Hematopoietic multipotent progenitor cell (in vitro differentiated cells): ENCODE data around the gene SEZ6. TPM values are rescaled to one million over a fixed set of nuclear protein-coding genes. Genes with fewer than 3 reads are reported as not detected.

ENCODE experiments used
- DNase-seq, 3 donors: peaks; one replicate each; pipeline ENCODE4 v3.0.0-alpha.2; 2011 to 2015; ENCODE audit warnings: low read depth in 2 of 3, low spot score in 2 of 3
- total RNA-seq: library from RNA; depleted of rRNA; stranded (reverse); fragments of >200 nt; gene quantifications from one replicate; pipeline ENCODE4 v1.2.3, GENCODE V29; 2012

The SEZ6 gene
- total RNA-seq, 1 donor: under 0.01 TPM

- no peak for DNase-seq
These were observed 30.8 kb upstream of the SEZ6 start for GRCh38 chr17:29036584-29036983.

DNA sequence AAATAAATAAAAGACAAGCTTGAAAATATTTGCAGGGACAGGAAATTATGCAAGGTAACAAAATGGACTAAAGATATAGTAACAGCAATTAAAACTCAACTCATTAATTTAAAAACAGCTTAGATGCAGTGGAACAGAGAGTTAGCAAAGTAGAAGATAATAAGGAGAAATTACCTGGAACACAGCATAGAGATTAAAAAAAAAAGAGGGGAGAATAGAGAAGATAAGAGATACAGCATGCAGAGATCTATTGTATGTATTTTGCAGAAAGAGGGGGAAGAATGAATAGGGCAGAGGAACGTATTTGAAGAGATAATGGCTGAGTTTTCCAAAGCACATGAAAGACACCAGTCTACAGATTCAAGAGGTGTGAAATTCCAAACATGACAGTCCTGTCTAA is 28.7 kb upstream of the SEZ6 start:
- no peak for DNase-seq

DNA sequence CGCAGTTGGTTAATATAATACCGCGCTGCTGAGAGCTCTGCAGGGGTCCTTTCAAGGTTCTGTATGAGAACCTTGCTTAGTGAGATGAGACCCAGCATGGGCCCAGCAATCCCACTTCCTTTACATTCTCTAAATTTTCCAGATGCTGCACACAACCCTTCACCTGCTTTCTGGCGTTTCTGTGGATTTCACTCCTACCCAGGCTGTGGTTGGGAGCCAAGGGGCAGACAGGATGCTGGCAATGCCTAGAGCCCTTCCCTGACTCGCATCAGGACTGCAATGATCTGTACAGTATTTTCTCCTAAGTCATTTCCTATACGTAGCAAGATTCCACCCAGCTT is 27.0 kb upstream of the SEZ6 start:
- no peak for DNase-seq

DNA sequence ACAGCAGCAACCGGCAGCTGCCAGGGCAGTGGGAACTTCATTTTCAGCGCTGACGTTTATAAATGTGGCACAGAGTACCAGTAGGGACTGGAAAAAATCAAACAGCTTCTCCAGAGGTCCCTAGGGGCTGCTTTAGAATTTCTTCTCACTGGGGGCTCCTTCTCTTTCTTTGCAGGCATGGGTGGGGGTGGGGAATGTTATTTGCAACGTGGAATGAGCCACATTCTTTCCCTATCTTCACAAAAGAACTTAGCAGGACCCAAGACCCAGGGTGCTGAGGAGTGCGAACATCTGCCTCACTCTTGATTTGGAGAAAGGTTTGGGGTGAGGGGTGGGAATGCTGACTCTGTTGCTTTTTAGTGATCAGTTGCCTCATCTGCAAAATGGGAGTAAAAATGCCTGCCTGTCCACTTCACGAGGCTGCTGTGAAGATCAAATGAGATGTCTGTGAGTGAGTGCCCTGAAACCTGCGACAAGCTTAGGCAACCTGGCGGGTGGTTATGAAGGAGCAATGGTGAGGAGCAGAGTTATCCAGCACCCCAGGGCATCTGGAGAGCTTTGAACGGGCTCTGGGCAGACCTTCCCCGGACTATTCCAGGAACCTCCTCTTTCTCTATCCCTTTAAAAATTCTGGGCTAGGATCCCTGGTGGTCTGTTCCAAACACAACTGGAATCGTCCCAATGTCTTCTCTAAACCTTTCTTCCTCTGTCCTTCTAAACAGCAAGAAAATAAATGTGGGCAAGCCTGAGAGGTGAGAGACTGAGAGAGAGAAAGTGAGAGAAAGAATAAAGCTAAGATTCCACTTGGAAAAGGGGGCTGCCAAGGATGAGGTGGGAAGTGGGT is 26.4 kb upstream of the SEZ6 start:
- no peak for DNase-seq

DNA sequence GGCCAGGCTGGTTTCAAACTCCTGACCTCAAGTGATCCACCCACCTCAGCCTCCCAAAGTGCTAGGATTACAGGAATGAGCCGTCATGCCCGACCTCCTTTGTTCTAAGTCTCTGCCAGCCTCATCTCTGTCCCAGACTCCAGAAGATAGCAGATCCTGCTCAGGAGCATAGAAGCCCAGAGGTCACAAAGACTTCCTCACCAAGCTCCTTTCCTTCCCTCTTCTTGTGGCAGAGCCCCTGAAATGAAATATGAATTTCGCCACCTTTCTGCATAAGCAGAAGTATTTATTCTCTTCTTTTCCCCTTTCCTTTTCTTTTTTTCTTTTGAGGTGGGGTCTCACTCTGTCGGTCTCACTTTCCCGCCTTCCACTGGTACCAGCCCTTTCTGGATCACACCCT is 25.7 kb upstream of the SEZ6 start:
- DNase-seq: no peak

DNA sequence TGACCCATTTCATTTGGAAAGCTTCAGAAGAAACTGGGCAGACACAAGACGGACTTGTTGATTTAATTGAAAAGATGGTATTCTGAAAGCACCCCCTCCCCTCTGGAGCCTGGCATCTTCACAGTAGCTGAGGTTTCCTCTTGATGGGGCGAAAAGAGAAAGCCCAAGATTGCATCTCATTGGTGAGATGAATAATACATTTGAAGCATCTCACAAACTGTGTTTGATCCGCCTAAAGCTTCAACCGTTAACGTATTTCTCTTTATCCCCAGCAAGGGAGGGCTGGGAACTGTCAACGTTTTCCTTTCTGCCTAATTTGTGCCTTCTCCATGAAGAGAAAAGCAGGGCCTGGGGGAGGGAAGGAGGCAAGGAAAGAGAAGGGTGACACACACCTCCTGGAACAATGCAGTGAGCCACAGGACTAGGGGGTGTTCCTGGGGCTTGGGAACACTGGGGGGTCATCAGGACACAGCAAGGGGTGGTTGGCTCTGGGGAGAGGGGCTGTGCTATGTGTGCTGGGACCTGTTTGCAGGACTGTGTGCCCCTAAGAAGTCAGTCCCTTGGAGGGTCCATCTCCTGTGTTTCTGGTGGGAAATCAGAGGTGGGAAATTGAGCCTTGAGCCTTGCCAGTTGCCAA is 18.6 kb upstream of the SEZ6 start:
- DNase-seq: no peak

DNA sequence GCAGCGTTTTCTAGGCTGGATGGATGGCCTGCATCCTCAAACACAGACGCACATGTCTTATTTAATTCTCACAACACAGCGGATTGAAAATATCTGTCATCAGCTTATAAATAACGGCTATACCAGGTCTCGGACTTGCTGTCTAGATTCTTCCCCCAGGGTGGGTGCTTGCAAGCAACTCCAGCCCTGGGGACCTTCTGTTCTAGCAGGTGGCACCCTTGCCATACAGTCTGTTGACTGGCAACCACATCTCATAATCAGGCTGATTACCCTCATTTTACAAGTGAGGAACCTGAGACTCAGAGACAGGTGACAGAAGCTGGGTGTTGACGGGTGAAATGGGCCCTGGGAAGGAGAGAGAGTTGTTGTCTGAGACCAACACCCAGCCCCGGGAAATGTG is 16.2 kb upstream of the SEZ6 start:
- no peak for DNase-seq

DNA sequence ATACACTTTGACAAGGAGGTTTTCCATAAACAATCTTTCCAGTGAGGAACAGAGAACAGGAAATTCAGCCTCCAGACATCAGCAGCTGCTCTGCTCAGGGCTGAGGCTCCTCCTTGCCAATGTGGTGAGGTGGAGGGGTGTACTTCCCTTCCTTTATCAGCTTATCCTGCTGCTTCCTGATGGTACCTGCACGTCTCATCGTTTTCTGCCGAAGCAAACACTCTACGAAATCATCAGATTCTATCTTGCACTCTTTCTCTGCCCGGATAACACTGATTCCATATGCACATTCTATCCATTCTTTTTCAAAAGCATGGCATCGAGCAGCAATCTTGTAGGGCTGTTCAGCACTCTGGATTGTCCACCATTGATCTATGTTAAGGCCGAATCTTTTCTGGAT is 15.4 kb upstream of the SEZ6 start:
- no peak for DNase-seq

GRCh38 chr17:29020576-29020975 is 14.7 kb upstream of the SEZ6 start:
- no peak for DNase-seq

DNA sequence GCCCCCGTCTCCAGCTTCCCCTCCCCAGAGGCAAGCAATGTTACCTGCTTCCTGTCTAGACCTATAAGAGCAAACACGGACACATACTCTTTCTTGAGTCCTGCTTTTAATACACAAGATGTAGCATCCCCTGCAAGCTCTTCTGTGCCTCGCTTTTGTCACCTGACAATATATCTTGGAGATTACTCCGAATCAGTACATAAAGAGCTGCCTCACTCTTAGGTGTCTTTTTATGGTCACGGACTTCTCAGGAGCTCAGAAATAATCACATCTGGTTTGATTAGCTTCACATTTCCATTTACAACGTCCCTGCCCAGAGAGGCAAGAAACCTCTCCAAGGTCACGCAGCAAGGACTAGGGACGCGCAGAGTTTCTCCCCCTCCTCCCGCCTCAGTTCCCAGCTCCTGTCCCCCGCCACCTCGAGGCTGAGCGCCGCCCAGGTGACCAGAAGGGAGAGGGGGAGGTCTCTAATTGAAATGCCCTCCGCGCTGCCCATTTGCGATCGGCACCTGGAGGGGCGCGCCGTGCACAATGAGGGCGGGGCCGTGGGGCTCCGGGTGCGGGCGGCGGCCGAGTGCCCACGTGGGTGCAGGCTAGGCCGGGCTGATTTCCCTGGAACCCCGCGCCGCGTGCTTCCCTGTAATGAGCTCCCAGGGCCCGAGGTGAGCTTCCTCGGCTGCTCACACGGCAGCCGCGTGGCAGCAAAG is 13.8 kb upstream of the SEZ6 start:
- DNase-seq: no peak

DNA sequence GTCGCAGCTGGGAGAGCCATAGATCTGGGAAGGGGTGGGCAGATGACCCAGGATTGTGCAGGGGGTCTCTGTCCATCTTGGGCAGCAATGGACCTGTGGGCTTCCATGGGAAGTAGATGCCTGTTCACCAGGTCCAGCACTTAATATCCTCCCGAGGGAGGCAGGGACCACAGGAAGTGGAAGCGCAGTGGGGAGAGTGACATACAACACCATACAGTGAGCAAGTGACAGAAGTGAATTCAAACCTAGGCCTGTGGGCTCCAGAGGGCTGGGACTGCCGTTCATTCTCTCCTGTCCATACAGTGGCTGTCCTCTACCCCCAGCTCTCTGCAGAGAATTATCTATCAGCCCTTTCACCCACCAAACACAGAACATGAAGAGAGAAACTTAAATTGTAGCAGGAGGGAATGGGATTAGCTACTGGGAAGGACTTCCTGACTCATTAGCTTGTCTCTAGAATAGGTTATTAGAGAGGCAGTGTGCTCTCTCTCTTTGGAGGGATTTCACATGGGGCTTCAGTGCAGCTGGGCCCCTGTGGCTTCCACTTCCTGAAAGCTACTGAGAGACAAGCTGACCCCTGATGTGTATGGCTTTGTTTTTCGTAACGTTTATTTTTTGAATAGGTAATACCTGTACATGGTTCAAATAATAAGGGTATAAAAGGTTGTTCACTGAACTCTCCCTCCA is 13.1 kb upstream of the SEZ6 start:
- no peak for DNase-seq

DNA sequence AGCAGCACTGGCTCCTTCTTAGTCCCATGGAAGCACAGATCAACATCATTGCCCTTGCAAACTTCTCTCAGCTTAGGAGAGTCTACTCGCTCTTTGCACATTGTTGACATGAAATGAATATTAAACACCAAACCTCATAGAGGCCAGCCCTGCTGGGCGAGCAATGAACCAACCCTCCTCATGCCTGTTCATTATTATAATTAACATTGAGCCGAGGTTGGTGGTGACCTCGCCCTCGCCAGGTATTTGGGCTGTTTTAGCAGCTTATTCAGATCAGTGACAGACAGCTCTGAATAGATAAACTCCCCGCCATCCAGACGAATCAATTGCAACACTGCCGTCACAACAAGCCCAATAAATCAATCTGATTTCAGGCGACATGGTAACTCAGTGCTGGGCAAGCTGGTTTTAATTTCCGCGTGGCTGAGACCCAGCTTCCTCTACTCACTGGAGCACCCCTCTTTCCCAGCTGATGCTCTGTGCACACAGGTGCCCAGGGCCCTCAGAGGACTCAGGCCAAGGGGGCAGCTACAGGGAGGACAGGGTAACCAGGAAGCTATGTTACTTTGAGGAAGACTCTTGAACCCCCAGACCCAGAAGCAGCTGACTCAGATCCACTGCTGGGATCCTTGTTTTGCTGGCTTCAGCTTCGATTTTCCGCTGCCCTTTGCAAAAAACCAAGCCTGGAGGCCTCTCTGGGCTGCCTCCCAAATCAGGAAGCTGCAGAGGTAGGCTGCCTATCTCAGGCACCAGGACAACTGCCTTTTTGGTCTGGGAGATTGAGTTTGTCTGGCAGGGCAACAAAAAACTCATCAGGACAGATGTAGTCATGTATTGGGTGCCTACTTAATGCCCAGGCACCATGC is 10.7 kb upstream of the SEZ6 start:
- DNase-seq: no peak

DNA sequence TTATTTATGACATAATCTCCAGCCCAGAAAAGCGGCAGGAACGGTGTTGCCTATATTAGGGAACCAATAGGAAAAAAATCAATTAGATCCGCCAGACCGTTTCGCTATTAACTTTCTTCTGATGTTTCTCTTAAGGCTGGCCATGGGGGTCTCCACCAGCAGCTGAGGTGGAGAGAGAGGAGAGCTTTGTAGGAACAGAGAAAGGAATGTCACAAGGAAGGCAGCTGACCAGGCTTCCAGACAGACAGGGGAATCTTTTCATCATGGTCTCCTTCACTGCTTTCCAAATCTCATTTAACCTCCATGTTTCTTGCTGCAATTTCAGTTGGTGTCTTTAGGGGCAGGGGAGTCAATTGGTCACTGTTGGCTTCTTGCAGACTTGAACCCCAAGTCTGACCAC is 8.9 kb upstream of the SEZ6 start:
- no peak for DNase-seq

DNA sequence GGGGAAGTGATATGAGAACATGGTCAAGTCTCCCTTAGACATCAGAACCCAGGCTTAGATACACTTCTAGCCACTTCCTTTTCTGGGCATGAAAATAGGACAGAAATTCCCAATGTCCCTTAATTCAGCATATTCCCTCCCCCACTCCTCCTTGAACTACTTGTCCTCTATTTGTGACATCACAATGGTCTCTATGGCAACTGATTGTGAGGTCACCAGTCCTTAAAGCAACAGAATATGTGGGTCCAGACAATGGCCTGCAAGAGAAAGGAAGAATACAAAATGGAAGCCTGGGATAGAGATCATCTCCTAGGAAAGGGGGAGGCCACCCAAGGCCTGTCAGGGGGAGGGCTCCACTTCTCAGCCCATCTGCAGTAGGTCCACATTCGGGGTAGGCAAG is 6.7 kb upstream of the SEZ6 start:
- no peak for DNase-seq

GRCh38 chr17:29010586-29010985 is 4.8 kb upstream of the SEZ6 start:
- DNase-seq: no peak

DNA sequence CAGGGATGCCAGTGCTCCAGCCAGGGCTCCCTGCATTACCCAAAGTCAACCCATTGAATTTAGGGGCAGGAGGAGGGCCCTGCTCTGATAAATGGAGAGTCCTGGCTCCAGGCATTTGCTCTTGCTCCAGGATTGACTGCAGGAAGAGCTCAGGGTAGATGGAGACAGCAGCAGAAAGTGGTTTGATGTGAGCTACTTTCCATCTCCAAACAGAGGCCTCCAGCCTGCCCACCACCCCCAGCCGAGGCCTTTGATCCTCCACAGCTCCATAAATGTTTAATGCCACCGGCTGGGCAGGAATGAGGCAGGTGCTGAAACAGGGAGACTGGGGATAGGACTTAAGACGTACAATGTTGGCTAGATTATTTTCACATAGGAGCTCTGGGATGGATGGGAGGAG is 4.3 kb upstream of the SEZ6 start:
- DNase-seq: no peak

DNA sequence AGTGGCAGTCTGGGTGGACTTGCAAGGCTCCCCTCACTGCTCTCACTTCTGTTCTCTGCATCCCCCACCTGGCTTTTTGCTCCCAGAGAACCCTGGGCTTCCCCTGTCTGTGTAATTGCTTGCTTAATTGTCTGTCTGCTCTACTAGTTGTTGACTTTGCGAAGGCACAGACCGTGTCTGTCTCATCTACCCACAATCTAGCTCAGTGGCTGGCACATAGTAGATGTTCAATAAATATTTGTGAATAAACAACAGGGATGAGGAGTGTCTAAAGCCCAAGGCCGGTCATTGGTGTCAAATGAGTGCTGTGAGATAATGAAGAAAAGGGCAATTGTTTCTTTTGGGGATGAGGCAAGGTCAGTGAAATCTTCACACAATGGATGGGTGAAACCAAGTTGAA is 2.8 kb upstream of the SEZ6 start:
- DNase-seq: no peak

GRCh38 chr17:29007860-29008455 is 2.1 kb upstream of the SEZ6 start:
- DNase-seq: no peak

DNA sequence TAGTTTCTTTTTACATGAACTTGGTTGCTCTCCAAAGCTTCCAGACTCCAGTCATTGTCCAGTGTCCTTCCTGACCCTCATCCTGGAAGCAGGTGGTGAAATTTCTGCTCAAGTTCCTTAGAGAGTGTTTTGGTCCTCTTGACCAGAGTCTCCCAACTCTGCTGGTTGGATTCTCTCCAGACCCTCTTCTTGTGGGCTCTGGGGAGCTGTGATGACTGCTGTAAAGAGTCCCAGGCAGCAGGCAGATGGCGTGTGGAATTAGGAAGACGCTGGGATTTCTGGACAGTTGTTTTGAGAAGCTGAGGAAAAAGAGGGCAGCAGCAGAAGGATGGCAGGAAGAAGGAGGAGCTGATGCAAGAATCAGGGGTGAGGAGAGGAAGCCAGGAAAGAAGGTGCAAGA is 1.6 kb upstream of the SEZ6 start:
- no peak for DNase-seq

- DNase-seq: no peak
These were observed 1.6 kb downstream of the SEZ6 start for GRCh38 chr17:29004081-29004692.
